ENCODE results near the gene ZNF275. TPM values are rescaled to one million over a fixed set of nuclear protein-coding genes. Genes with fewer than 3 reads are reported as not detected.

The ZNF275 gene
- total RNA-seq, 1 donor from 2014 or later, result 7.5 TPM

DNA sequence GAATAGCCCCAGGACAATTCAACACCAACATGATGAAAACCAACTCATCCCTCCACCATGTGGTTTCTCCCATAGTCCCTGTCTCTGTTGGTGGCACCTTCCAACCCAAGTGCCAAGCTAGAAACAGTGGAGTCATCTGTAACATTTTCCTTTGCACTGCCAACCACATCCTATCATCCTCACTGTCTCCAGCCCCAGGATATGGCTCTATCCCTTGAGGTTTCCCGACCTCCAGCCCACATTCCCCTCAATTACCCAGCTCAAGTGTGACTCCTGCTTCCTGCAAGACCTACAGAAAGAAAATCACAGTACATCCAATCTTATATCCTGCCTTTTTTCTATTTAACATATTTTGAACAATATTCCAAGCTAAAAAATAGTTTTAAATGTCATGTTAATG, 36.6 kb upstream of the ZNF275 start:
- no peaks in the 10 kb centered on the region for H3K9me3 ChIP-seq (ENCODE audit: low read depth)
- no peaks in the 10 kb centered on the region for H3K27me3 ChIP-seq
- no peak overlapping the region for H3K4me2 ChIP-seq
- no peaks in the 10 kb centered on the region for H3K79me2 ChIP-seq (ENCODE audit: low read depth)
- Mint-ChIP-seq H3K9me3 (peaks cover 7% of the 10 kb centered on the region), H3K36me3 (no peaks in the 10 kb centered on the region), H3K27me3 (ENCODE audit: insufficient read depth, low read depth) (no peaks in the 10 kb centered on the region), H3K4me3 (no peak overlapping the region), H3K4me1 (no peaks in the 10 kb centered on the region), H3K27ac (no peak overlapping the region)
- no peak overlapping the region for H2AFZ ChIP-seq (replicated peaks)
- no peaks in the 10 kb centered on the region for H3K36me3 ChIP-seq
- H4K20me1 ChIP-seq (ENCODE audit: low read depth), result no peaks in the 10 kb centered on the region
- no peak overlapping the region for H3K9ac ChIP-seq
- no peak overlapping the region for H3K27ac ChIP-seq
- H3F3A ChIP-seq (ENCODE audit: low read depth), result no peaks in the 10 kb centered on the region
- no peaks in the 10 kb centered on the region for H3K4me1 ChIP-seq
- no peak for DNase-seq (ENCODE audit: low spot score)
- TF ChIP-seq EZH2phosphoT487 (IDR thresholded peaks at IDR 0.05), result no peak
- no peak for TF ChIP-seq EZH2 (IDR thresholded peaks at IDR 0.05)
- TF ChIP-seq, protein P1, sequence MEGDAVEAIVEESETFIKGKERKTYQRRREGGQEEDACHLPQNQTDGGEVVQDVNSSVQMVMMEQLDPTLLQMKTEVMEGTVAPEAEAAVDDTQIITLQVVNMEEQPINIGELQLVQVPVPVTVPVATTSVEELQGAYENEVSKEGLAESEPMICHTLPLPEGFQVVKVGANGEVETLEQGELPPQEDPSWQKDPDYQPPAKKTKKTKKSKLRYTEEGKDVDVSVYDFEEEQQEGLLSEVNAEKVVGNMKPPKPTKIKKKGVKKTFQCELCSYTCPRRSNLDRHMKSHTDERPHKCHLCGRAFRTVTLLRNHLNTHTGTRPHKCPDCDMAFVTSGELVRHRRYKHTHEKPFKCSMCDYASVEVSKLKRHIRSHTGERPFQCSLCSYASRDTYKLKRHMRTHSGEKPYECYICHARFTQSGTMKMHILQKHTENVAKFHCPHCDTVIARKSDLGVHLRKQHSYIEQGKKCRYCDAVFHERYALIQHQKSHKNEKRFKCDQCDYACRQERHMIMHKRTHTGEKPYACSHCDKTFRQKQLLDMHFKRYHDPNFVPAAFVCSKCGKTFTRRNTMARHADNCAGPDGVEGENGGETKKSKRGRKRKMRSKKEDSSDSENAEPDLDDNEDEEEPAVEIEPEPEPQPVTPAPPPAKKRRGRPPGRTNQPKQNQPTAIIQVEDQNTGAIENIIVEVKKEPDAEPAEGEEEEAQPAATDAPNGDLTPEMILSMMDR (IDR thresholded peaks at IDR 0.05), result no peak
- no peak overlapping the region for H3K4me3 ChIP-seq

DNA sequence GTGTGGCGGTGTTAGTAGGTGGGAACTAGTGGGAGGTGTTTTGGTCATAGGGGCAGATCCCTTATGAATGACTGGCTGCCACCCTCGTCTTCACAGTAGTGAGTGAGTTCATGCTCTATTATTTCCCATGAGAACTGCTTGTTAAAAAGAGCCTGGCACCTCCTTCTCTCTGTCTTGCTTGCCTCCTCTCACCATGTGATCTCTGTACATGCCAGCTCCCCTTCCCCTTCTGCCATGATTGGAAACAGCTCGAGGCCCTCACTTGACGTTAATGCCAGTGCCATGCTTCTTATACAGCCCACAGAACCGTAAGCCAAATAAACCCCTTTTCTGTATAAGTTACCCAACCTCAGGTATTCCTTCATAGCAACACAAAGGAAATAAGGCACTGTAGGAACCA, 34.1 kb upstream of the ZNF275 start:
- Mint-ChIP-seq H3K4me1 (peaks cover 4% of the 10 kb centered on the region), H3K27ac (no peak overlapping the region), H3K27me3 (ENCODE audit: insufficient read depth, low read depth) (peaks cover 8% of the 10 kb centered on the region), H3K36me3 (no peaks in the 10 kb centered on the region), H3K9me3 (peaks cover 11% of the 10 kb centered on the region), H3K4me3 (no peak overlapping the region)
- Histone ChIP-seq H3K9me3 (ENCODE audit: low read depth) (no peaks in the 10 kb centered on the region), H3K79me2 (ENCODE audit: low read depth) (no peaks in the 10 kb centered on the region), H3F3A (ENCODE audit: low read depth) (no peaks in the 10 kb centered on the region), H3K4me2 (no peak overlapping the region), H3K36me3 (no peaks in the 10 kb centered on the region), H3K4me1 (no peaks in the 10 kb centered on the region), H3K9ac (no peak overlapping the region), H2AFZ (replicated peaks) (no peak overlapping the region), H4K20me1 (ENCODE audit: low read depth) (no peaks in the 10 kb centered on the region), H3K4me3 (no peak overlapping the region), H3K27me3 (no peaks in the 10 kb centered on the region), H3K27ac (no peak overlapping the region)
- DNase-seq (ENCODE audit: low spot score), result no peak
- no peak for TF ChIP-seq EZH2 (IDR thresholded peaks at IDR 0.05)
- no peak for TF ChIP-seq EZH2phosphoT487 (IDR thresholded peaks at IDR 0.05)
- TF ChIP-seq, protein P1 (IDR thresholded peaks at IDR 0.05), result no peak

- no peaks in the 10 kb centered on the region for H4K20me1 ChIP-seq (ENCODE audit: low read depth)
- peaks cover 8% of the 10 kb centered on the region for H3K27me3 Mint-ChIP-seq (ENCODE audit: insufficient read depth, low read depth)
- no peaks in the 10 kb centered on the region for H3K4me1 ChIP-seq
- no peak overlapping the region for H3K9ac ChIP-seq
- H3K9me3 Mint-ChIP-seq, result peaks cover 17% of the 10 kb centered on the region
- TF ChIP-seq, protein P1 (IDR thresholded peaks at IDR 0.05), result no peak
- no peak for TF ChIP-seq EZH2 (IDR thresholded peaks at IDR 0.05)
- no peak for TF ChIP-seq EZH2phosphoT487 (IDR thresholded peaks at IDR 0.05)
- H3K4me2 ChIP-seq, result no peak overlapping the region
- no peaks in the 10 kb centered on the region for H3K36me3 Mint-ChIP-seq
- DNase-seq (ENCODE audit: low spot score), result no peak
- no peaks in the 10 kb centered on the region for H3K36me3 ChIP-seq
- H3K79me2 ChIP-seq (ENCODE audit: low read depth), result no peaks in the 10 kb centered on the region
- no peak overlapping the region for H2AFZ ChIP-seq (replicated peaks)
- H3K27ac ChIP-seq, result no peak overlapping the region
- no peak overlapping the region for H3K27ac Mint-ChIP-seq
- no peak overlapping the region for H3K4me3 Mint-ChIP-seq
- no peak overlapping the region for H3K4me3 ChIP-seq
- no peaks in the 10 kb centered on the region for H3K27me3 ChIP-seq
- no peaks in the 10 kb centered on the region for H3K9me3 ChIP-seq (ENCODE audit: low read depth)
- no peaks in the 10 kb centered on the region for H3F3A ChIP-seq (ENCODE audit: low read depth)
- peaks cover 6% of the 10 kb centered on the region for H3K4me1 Mint-ChIP-seq
These were observed 32.2 kb upstream of the ZNF275 start for GRCh38 chrX:153301746-153302145.
